HG02943 (cell line): Measurements from ENCODE around the gene SLC4A5.
A peak's percentile ranks its signal among the peaks of the same experiment; 100 is the strongest.

Experiments
- ATAC-seq: cut with Tn5 transposase; IDR thresholded peaks from one replicate; pipeline ENCODE4 v1.9.1; 2021; ENCODE audit warnings: mild to moderate bottlenecking, low read depth, moderate library complexity; ENCODE audit not compliant: unreplicated experiment

Gene SLC4A5, protein sequence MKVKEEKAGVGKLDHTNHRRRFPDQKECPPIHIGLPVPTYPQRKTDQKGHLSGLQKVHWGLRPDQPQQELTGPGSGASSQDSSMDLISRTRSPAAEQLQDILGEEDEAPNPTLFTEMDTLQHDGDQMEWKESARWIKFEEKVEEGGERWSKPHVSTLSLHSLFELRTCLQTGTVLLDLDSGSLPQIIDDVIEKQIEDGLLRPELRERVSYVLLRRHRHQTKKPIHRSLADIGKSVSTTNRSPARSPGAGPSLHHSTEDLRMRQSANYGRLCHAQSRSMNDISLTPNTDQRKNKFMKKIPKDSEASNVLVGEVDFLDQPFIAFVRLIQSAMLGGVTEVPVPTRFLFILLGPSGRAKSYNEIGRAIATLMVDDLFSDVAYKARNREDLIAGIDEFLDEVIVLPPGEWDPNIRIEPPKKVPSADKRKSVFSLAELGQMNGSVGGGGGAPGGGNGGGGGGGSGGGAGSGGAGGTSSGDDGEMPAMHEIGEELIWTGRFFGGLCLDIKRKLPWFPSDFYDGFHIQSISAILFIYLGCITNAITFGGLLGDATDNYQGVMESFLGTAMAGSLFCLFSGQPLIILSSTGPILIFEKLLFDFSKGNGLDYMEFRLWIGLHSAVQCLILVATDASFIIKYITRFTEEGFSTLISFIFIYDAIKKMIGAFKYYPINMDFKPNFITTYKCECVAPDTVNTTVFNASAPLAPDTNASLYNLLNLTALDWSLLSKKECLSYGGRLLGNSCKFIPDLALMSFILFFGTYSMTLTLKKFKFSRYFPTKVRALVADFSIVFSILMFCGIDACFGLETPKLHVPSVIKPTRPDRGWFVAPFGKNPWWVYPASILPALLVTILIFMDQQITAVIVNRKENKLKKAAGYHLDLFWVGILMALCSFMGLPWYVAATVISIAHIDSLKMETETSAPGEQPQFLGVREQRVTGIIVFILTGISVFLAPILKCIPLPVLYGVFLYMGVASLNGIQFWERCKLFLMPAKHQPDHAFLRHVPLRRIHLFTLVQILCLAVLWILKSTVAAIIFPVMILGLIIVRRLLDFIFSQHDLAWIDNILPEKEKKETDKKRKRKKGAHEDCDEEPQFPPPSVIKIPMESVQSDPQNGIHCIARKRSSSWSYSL

DNA sequence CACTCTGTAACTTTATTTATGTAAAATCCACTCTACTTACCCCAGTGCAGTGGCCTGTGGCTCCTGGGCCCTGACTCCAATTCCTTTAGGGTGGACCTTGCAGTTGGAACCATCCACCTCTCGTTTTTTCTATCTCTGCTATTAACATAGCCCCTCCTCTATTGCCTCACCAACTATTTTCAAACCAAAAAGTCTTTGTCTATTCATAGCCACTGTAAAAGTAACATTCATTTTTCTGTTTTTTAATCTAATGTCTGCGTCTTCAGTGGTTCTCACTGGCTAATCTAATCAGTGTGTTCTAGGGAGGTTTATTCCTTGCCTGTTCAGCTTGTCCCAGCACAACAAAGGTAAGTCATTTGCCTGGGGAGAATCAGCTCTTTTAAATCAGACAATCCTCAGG is at the start of gene SLC4A5:
Gene SLC4A5, minus strand, starts transcription at position 101 of the 400 bp plus-strand sequence. CDS start 28,393 bp downstream, outside the sequence.
- no peak for ATAC-seq

DNA sequence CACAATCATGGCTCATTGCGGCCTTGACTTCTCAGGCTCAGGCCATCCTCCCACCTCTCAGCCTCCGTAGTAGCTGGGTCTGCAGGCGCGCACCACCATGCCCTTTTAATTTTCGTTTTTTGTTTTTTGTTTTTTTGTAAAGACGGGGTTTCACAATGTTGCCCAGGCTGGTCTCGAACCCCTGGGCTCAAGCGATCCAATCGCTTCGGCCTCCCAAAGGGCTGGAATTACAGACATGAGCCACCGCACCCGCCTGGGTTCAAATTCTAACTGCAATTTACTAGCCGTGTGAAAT is 49.2 kb upstream of the SLC4A5 start:
- no peak for ATAC-seq

DNA sequence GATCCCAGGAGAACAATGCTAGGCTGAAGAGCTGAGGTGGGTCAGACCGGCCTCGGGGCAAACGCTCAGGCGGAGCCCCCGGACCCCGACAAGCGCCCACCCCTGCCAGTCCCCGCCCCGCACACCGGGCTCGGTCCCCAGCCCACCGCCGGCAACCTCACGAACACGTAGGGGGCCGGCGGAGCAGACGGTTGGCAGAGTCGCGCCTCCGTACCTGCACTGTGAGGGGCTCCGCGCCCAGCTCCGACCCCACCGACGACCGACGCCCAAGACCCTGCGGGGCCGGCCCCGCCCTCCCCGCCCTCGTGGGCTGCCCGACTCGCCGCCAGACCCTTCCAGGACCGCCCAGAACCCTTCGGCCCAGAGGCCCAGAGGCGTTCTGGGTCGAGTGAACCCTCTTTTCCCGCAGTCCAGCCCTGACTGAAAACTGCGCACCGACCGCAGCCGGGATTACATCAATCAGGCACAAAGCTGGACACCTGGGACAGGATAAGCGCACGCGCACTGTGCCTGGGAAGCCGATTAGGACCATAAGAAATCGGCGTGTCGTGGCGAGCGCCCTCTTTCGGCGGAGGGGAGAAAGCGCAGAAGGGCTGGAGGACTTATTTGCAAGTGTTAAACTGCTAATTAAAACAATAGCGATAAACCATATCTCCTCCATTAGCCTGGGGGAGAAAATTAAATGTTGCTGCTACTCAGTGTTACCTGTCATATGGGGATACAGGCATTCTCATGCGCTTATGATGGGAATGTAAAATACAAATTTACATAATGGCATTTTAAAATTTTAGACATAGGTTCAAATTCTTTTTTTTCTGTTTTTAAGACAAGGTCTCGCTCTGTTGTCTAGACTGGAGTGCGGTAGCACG is 48.6 kb upstream of the SLC4A5 start:
- peak; percentile 68 for ATAC-seq

DNA sequence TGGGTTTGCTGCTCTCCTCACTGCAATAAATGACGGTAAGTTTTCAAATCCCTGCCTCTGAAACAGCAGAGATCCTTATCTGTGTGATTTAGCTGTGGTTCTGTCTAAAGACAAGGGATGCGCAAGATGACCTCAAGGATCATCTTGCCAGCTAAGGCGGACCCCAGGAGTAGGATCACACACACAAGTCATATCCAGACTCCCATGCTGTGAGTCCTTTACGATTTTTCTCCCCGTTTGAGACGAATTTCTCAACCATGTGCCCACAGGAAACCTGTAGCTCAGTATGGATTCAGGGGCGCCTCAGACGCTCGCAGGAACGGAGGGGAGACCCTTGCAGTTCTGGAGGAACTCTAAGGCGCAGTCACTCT is 48.0 kb upstream of the SLC4A5 start:
- peak; percentile 36 for ATAC-seq

DNA sequence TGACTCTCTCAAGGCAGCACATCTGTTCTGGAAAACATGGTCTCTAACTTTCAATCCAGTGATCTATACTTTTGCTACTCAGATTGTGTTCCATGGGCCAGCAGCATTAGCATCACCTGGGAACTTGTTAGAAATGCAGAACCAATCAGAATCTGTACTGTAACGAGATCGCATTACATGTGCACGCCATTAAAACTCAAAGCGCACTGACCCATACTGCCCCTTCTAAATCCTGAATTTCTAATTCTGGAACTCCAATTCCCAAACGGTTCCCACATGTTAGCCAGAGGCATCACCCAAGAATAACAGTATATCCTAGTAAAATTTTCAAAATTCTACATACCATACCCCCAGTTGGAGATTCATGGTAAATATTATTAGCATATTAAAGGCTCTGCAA is 47.4 kb upstream of the SLC4A5 start:
- no peak for ATAC-seq

DNA sequence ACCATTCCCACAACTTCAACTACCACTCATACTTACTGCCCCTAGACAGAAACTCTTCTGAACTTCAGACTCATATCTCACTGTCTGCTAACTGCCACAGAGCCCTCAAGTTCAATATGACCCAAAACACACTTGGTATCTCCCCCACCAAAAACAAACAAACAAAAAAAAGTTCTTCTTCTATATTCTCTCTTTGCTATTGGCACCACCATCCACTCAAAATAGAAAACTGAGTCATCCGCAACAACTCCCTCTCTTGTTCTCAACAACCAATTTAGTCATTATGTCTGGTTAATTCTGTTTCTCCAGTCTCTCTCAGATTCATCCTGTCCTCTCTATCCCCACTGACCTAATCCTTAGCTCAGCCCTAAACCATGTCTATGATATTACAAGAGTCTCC is 44.1 kb upstream of the SLC4A5 start:
- no peak for ATAC-seq

DNA sequence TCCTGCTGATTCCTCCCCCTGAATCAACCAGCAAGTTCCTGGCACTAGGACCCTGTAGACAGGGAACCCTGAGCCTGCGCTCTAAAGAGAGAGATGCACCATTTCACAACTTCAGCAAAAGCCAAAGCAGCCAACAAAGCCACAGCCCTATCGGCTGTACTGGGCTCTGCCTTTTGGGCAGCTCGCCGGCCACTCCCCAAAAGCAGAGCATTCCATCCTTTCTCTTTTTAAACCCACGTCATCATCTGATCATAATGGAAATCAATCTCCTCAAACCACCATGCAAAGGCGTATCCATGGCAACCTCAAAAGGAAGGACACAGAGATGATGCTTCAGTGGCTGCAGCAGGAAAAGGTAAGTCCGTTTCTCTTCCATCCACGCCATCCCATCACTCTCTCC is 42.2 kb upstream of the SLC4A5 start:
- ATAC-seq: no peak

DNA sequence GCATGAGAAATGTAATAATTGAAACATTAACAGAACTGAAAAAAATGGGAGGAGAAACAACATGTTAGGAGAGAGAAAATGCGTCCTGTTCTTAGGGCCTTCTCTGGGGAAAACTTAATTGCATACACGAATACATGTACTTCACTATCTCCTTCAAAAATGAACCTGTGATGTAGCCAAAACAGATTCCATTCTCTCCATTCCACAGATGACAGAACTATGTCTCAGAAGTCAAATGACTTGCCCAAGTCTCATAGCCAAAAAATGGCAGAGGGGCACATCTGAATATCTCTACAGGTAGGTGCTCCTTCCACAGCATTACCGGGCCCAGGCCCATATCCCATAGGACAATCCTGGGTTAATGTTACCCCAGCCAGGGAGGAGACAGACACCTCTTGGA is 40.8 kb upstream of the SLC4A5 start:
- ATAC-seq: no peak

DNA sequence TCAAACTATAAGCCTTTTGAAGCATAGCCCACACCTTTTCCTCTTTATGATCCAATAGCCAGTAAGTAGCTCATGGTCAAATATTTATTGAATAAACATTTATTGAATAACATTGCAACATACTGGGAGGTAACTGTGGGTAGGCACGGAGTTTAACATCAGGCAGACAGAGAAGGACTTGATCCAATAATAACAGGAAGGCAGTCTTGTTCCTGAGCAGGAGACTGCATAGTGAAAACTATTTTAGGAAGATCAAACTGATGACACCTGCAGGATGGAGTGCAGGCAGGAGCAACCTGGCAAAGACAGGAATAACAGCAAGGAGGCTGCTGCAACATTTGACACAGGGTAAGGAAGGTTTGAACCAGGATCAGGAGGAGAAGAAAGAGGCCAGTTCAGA is 40.0 kb upstream of the SLC4A5 start:
- no peak for ATAC-seq

DNA sequence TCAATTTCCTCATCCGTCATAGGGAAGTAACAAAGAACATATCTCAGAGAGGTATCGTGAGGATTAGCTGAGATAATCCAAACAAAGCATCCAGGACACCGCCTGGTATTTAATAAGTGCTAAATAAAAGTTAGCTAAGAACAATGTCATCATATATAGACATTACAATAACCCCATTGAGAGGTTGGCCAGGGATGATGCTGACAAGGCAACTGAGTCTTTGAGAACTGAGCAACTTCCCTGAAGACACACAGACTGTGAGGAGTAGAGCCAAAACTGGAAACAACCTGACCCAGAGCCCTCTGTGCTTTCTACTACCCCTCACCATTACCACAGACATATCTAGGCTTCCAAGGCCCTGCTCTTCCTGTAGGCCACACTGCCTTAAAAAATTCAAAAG is 38.5 kb upstream of the SLC4A5 start:
- ATAC-seq: no peak

DNA sequence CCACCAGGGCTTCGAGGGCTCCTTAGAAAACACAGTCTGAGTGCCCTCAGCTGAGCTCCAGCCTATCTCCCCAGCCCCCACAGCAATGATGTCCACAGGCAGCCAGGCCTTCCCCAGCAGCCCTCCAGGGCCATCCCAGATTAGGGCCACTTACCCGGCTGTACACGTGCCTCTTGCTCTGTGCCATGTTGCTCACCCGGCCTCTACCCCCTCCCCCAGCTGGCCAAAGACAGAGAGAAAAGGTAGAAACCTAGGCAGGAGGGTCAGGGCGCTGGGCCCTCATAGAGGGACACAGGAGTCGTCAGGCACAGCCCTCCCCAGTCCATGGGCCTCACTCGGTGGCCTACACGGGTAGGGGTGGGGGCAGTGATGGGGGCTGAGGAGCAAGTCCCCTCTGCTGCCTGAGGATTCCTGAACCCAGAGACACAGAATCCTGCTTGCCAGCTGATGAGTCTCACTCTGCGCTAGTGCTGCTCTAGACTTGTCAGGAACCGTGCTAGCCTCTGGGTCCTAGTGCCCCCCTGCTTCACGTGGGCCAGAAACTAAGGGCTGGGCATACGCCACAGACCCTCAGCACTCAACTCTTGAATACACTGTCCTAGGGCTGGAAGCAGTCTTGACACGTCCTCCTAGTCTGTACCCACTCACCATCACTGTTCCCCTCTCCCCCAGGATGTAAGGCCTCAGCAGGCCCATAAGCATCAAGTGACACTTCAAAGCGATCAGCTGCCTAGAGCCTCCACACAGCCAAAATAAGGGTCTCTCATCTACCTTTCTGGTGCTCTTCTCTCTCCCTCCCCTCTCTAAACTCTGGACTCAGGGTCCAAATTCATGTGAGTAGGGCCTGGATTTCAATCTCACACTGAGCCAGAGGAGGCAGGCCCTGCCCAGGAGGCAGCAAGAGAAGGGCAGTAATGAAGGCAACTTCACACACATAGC is 36.9 kb upstream of the SLC4A5 start, which contains the start of gene DCTN1:
Gene DCTN1, minus strand, starts transcription at position 461 of the 939 bp plus-strand sequence. Its CDS starts 274 bp downstream, at position 187.
- ATAC-seq: no peak

DNA sequence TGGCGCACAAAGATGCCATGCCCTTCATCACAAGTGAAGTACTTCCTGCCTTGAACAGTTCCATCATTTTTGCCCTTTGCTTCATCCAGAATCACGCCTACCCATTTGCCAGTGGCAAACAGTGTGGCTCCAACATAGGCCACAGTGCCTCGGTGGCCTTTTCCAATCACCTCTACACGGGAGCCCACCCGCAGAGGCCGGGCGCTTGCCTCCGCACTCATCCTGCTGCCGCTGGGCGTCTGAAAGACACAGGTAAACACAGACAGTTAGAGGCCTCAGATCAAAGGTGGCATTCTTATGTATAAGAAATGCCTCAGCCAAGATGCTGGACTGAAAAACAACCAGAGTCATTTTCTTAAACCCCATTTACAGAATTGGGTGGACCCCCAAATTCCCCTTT is 34.8 kb upstream of the SLC4A5 start:
- ATAC-seq: no peak

DNA sequence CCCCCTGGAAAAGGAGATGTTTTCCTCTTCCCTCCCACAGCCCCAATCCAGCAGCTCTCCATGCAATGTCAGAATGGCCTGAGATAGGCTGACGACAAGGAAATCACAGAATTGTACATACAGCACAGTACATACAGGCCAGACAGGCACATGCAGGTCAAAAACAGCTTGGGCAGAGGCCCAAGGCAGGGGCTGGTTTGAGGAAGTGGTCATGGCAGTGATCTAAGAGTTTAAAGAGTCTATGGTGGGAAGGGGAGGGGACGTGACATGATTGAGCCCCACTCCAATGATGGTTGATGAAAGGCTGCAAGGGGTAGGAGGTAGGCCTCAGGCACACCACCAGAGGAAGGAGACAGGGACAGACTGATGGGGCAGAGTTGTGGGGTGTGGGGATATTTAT is 32.6 kb upstream of the SLC4A5 start:
- ATAC-seq: no peak

DNA sequence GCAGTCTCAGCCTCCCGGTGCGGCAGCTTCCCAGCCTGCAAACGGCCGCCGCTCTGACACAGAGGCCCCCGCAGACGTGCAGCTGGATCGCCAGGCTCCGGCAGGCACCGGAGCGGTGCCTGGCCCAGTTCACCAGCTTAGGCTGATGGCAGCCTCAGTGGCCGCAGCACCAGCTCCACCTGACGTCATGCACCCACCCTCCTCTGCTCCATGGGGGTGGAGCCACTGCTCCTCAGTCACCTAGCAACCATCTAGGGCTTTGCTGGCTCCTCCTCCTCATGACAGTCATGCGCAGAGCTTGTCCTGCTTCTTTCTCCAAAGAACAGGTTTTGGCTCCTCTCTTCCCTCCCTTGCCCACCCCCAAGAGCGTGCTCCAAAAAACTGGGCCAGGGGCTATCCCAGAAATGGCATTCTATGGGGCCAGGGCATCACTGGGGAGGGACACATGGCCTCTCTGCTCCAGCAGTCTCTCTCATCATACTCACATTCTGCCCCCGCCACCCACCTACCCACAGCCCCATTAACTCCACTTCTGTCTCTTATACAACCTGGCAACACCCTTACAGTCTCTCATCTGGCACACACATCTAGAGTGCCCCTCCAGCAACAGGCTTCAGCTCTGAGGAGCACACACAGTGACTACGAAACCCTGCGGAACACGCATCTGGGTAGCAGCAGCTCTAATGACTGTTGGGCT is 31.4 kb upstream of the SLC4A5 start:
- no peak for ATAC-seq

DNA sequence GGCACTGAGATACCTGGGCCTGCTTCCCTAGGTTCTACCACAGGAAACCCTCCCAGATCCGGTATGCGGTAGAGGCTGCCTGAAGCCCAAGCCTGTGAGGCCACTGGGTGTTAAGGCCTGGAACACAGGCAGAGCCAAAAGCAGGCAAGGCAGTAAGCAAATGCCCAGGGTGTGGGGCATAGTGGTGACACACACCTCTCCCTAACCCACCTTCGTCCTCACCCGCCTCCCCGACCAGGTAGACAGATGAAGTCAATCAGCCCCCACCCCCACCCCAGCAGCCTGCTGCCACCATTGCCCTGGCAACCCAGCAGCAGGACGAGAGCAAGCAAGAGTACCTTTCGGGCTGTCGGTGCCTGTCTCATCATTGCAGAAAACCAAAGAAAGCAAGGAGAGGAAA is 30.8 kb upstream of the SLC4A5 start:
- ATAC-seq: no peak

DNA sequence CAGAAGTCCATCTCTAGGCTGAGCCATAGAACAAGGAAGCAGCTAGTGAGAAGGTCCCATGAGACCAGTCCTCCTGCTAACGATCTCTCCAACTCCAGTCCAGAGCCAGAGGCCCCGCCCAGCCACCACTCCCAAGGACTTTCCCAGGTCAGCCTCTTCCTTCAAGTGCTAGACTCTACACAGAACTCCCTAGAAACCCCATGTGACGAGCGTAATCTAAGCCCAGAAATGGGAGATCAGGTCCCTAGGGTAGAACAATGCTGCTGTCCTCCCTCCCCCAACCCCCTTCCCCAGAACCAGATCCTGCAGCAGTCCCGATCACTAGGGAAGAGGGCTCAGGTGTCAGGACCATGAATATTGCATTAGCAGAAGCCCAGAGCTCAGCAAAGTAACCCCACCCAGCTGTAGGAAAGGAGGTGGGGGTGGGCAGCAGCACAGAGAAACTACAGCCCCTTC is 30.0 kb upstream of the SLC4A5 start:
- no peak for ATAC-seq

DNA sequence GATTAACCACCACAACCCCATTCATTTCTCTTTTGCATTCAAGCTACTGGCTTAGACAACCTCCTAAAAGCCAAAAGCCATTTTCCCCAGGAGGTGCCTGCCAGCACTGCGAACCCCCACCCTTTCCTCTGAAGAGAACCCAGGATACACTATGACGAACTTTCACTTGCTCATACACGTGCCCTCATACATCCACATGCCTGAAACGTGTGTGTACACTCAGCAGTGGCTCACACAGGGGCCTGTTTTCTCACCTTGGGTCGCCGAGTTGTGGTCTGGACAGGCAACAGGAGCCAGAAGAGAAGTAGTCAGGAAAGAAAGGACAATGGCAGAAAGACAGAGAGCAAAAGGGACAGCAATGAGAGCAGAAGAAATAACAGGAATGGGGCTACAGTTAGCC is 29.5 kb upstream of the SLC4A5 start:
- no peak for ATAC-seq

DNA sequence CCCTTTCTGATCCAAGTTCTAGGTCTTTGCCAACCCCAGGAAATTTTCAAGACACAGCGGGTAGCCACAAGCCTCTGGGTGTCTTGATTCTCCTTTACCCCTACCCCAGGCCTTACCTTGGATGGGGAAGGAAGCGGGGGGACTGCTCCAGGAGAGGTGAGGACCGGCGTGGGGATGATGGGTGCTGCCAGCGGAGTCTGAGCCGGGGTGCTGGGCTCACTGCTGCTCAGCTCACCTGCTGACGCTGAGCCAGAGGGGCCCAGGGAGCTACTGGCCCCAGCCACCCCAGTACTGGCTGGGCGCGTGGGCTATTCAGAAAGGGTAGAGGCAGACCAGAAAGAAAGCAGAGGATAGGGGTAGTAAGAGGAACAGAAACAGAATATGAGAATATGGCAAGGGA is 28.2 kb upstream of the SLC4A5 start:
- no peak for ATAC-seq

DNA sequence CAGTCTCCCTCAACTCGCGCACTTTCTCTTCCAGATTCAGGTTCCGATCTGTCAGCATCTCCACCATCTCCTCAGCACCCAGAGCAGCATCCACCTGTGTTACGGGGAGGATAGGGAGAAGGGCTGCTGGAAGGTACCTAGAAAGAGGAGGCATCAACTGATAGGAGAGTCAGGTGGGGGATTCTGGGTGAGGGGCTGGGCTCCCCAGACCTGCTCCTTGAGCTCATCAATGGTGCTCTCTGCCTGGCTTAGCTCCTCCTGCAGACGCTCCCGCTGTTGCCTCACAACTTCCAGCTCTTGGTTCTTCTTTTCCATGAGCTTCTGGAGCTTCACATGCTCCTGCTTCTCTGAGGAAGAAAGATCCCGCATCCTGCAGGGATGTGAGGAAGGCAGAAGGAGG is 26.8 kb upstream of the SLC4A5 start:
- no peak for ATAC-seq
